M059J (cell line): ENCODE data around the gene BRME1. TPM values are rescaled to one million over a fixed set of nuclear protein-coding genes. Genes with fewer than 3 reads are reported as not detected.

Experiments used
- DNase-seq: peaks from one replicate; pipeline ENCODE4 v3.0.0-alpha.2; 2012; ENCODE audit warnings: low read depth
- total RNA-seq: library from RNA; depleted of rRNA; stranded (reverse); fragments of >200 nt; shearing (Covaris generic); gene quantifications from 2 replicates; pipeline ENCODE4 v1.2.3, GENCODE V29; 2014

Gene BRME1
- total RNA-seq, 1 experiment from 2014 or later, result 2.3 TPM

- DNase-seq, result peak; percentile 51
These were observed 18.4 kb downstream of the BRME1 start for GRCh38 chr19:13887517-13887916.

GRCh38 chr19:13887018-13887436 is 18.9 kb downstream of the BRME1 start:
- DNase-seq, result no peak

- no peak for DNase-seq
These were observed 20.0 kb downstream of the BRME1 start for GRCh38 chr19:13885826-13886365.

GRCh38 chr19:13884726-13885591 is 21.0 kb downstream of the BRME1 start:
- DNase-seq, result no peak

GRCh38 chr19:13883516-13884064 is 22.3 kb downstream of the BRME1 start:
- no peak for DNase-seq

- DNase-seq, result no peak
These were observed 23.1 kb downstream of the BRME1 start for GRCh38 chr19:13882836-13883235.

GRCh38 chr19:13882419-13882795 is 23.5 kb downstream of the BRME1 start:
- DNase-seq, result no peak

GRCh38 chr19:13881692-13882418 is 24.1 kb downstream of the BRME1 start:
- DNase-seq, result peak; percentile 57

GRCh38 chr19:13881251-13881691 is 24.6 kb downstream of the BRME1 start:
- peak; percentile 61 for DNase-seq

GRCh38 chr19:13880059-13881043 is 25.6 kb downstream of the BRME1 start:
- DNase-seq, result peak; percentile 95

- DNase-seq, result no peak
These were observed 28.6 kb downstream of the BRME1 start for GRCh38 chr19:13877303-13877702.

GRCh38 chr19:13876834-13877233 is 29.1 kb downstream of the BRME1 start, which contains the start of gene NANOS3:
TSS of gene NANOS3 (plus strand) at chr19:13877134. CDS start at chr19:13877249, 115 bp downstream.
- no peak for DNase-seq

GRCh38 chr19:13875824-13876223 is 30.1 kb downstream of the BRME1 start:
- DNase-seq, result no peak

GRCh38 chr19:13873834-13874515 is 31.9 kb downstream of the BRME1 start:
- DNase-seq, result no peak

GRCh38 chr19:13872695-13873389 is 33.1 kb downstream of the BRME1 start:
- no peak for DNase-seq

GRCh38 chr19:13872339-13872694 is 33.6 kb downstream of the BRME1 start:
- DNase-seq, result no peak

GRCh38 chr19:13870873-13871272 is 35.0 kb downstream of the BRME1 start:
- DNase-seq, result no peak

- no peak for DNase-seq
These were observed 36.6 kb downstream of the BRME1 start for GRCh38 chr19:13869281-13869680.

- DNase-seq, result no peak
These were observed 37.3 kb downstream of the BRME1 start for GRCh38 chr19:13868663-13869062.
